SK-N-SH (cell line): ENCODE data around the gene TNFRSF1B. TPM values are rescaled to one million over a fixed set of nuclear protein-coding genes. Genes with fewer than 3 reads are reported as not detected.

Source experiments
- CTCF ChIA-PET: fragments of 300-600, 350-600 bp; formaldehyde crosslinking; extraction: SDS; loops from one replicate; lab custom pipeline; 2021; lab: Yijun Ruan, JAX
- POLR2A ChIA-PET: fragments of 350-600 bp; sonication (Branson Sonifier 250); formaldehyde crosslinking; extraction: SDS; loops from one replicate; lab custom pipeline; 2020; ENCODE audit warnings: antibody characterized with exemption, inconsistent platforms; lab: Yijun Ruan, JAX
- DNase-seq: peaks from one replicate; pipeline ENCODE4 v3.0.0; 2012
- H2AFZ ChIP-seq: fragments of 200-600 bp; sonication (generic); 2 replicates; pipeline ENCODE4 v1.8.1; 2016; ENCODE audit warnings: antibody characterized with exemption, mild to moderate bottlenecking, low read depth
- H3F3A ChIP-seq: fragments of 200-600 bp; sonication (generic); replicated peaks from 2 replicates; pipeline ENCODE3; 2016; ENCODE audit warnings: antibody characterized with exemption, mild to moderate bottlenecking; ENCODE audit not compliant: insufficient read depth
- H3K27ac ChIP-seq, 2 experiments: fragments of 200-500 bp in 1 of 2; fragments of 200-600 bp in 1 of 2; sonication (Bioruptor generic) in 1 of 2; sonication (generic), shearing (Covaris generic) in 1 of 2; 2 replicates each; pipeline versions ENCODE4 v1.5.1 to v1.6.1; 2014 to 2016; ENCODE audit warnings: low read depth in 2 of 2, inconsistent platforms in 1 of 2, low read length in 1 of 2, mild to moderate bottlenecking in 1 of 2, mixed read lengths in 1 of 2
- H3K27me3 ChIP-seq: fragments of 200-600 bp; sonication (generic), shearing (Covaris generic); 2 replicates; pipeline ENCODE4 v1.6.1; 2016; ENCODE audit warnings: mixed run types; ENCODE audit not compliant: insufficient read depth
- H3K36me3 ChIP-seq, 2 experiments: fragments of 200-500 bp in 1 of 2; fragments of 200-600 bp in 1 of 2; sonication (Bioruptor generic) in 1 of 2; sonication (generic) in 1 of 2; replicated peaks in 1 of 2; 2 replicates each; pipeline versions ENCODE3 to v1.5.1; 2014 to 2016; ENCODE audit warnings: low read length in 1 of 2, mild to moderate bottlenecking in 1 of 2; ENCODE audit not compliant: insufficient read depth in 2 of 2, control insufficient read depth in 1 of 2
- H3K4me1 ChIP-seq, 2 experiments: fragments of 200-500 bp in 1 of 2; fragments of 200-600 bp in 1 of 2; sonication (Bioruptor generic) in 1 of 2; sonication (generic), shearing (Covaris generic) in 1 of 2; 2 replicates each; pipeline versions ENCODE4 v1.5.1 to v1.6.1; 2014 to 2016; ENCODE audit warnings: low read depth in 1 of 2, low read length in 1 of 2, mixed run types in 1 of 2; ENCODE audit not compliant: insufficient read depth in 2 of 2, control insufficient read depth in 1 of 2
- H3K4me2 ChIP-seq: fragments of 200-600 bp; sonication (generic), shearing (Covaris generic); 2 replicates; pipeline ENCODE4 v1.6.1; 2017; ENCODE audit warnings: mixed run types
- H3K4me3 ChIP-seq, 2 experiments: fragments of 200-500 bp in 1 of 2; fragments of 200-600 bp in 1 of 2; sonication (Bioruptor generic) in 1 of 2; sonication (generic), shearing (Covaris generic) in 1 of 2; 2 replicates each; pipeline versions ENCODE4 v1.5.1 to v1.8.1; 2014 to 2016; ENCODE audit warnings: low read depth in 2 of 2, inconsistent platforms in 1 of 2, low read length in 1 of 2, mild to moderate bottlenecking in 1 of 2, mixed read lengths in 1 of 2, moderate library complexity in 1 of 2
- H3K79me2 ChIP-seq: fragments of 200-600 bp; sonication (generic); 2 replicates; pipeline ENCODE4 v1.8.1; 2017; ENCODE audit warnings: mild to moderate bottlenecking; ENCODE audit not compliant: insufficient read depth
- H3K9ac ChIP-seq: fragments of 200-600 bp; sonication (generic); 2 replicates; pipeline ENCODE4 v1.6.1; 2017; ENCODE audit warnings: mixed run types
- H3K9me2 ChIP-seq: fragments of 200-600 bp; sonication (generic); 2 replicates; pipeline ENCODE4 v1.6.1; 2017; ENCODE audit warnings: mixed run types
- H3K9me3 ChIP-seq: fragments of 200-600 bp; sonication (generic); 2 replicates; pipeline ENCODE4 v1.6.1; 2017; ENCODE audit warnings: mixed run types, mild to moderate bottlenecking, moderate library complexity
- H4K20me1 ChIP-seq: fragments of 200-600 bp; sonication (generic); 2 replicates; pipeline ENCODE4 v1.6.1; 2017; ENCODE audit warnings: mild to moderate bottlenecking, mixed run types; ENCODE audit not compliant: insufficient read depth
- FOSL2 ChIP-seq: IDR thresholded peaks from 2 replicates; pipeline ENCODE4 v1.4.0; 2012; ENCODE audit warnings: low read depth, mild to moderate bottlenecking, moderate library complexity, borderline replicate concordance
- FOXM1 ChIP-seq: IDR thresholded peaks from 2 replicates; pipeline ENCODE4 v1.4.0; 2012; ENCODE audit warnings: low read depth, mild to moderate bottlenecking
- MEF2A ChIP-seq: IDR thresholded peaks from 2 replicates; pipeline ENCODE4 v1.4.0; 2012; ENCODE audit warnings: low read depth, borderline replicate concordance
- NFIC ChIP-seq: IDR thresholded peaks from 2 replicates; pipeline ENCODE4 v1.4.0; 2012; ENCODE audit warnings: borderline replicate concordance
- POLR2AphosphoS5 ChIP-seq: IDR thresholded peaks from 2 replicates; pipeline ENCODE4 v1.6.1; 2012; ENCODE audit warnings: low read depth, low read length
- REST ChIP-seq: IDR thresholded peaks from 2 replicates; pipeline ENCODE4 v1.6.1; 2012; ENCODE audit warnings: mild to moderate bottlenecking, low read depth, low read length, moderate library complexity
- USF1 ChIP-seq: IDR thresholded peaks from 2 replicates; pipeline ENCODE4 v1.4.0; 2012; ENCODE audit warnings: low read depth, borderline replicate concordance
- USF2 ChIP-seq: fragments of 150-350 bp; IDR thresholded peaks from 2 replicates; pipeline ENCODE4 v1.6.1; 2017; ENCODE audit warnings: antibody characterized with exemption, low read length, low read depth, borderline replicate concordance
- WGBS: methylation state at CpG from one replicate; pipeline ENCODE4 v1.1.6; 2017; ENCODE audit warnings: low lambda C conversion rate; 5-methylcytosine and 5-hydroxymethylcytosine counted together
- polyA plus RNA-seq, 3 experiments: library from polyadenylated mRNA; depleted of rRNA; stranded (reverse); fragments of >200 nt; gene quantifications; 2 replicates each; pipeline ENCODE4 v1.2.3, GENCODE V29; 2012

Gene TNFRSF1B
- polyA plus RNA-seq, 1 of the 3 experiments (the other 2 are of a cell fraction), result 0.36 TPM

GRCh38 chr1:12206792-12207424, 40.1 kb downstream of the TNFRSF1B start:
- Histone ChIP-seq H3K9ac (no peak overlapping the region), H3F3A (no peaks in the 10 kb centered on the region), H3K27me3 (no peaks in the 10 kb centered on the region), H3K36me3 (no peaks in the 10 kb centered on the region), H3K9me3 (no peaks in the 10 kb centered on the region), H3K4me3 (no peak overlapping the region), H3K9me2 (no peaks in the 10 kb centered on the region), H3K4me1 (peaks cover 0 to 5% of the 10 kb centered on the region in 2 experiments; a peak in 1 of 4 replicates), H3K27ac (no peak overlapping the region), H3K4me2 (no peak overlapping the region), H4K20me1 (no peaks in the 10 kb centered on the region), H2AFZ (no peak overlapping the region), H3K79me2 (no peaks in the 10 kb centered on the region)
- ChIA-PET CTCF (interaction anchor here (0.7 to 12.7 kb wide), 5 partner anchors 12 to 85 kb away, joined by 3 to 436 read pairs (median 5); no protein-coding TSS in a partner anchor), POLR2A (no interaction called here)
- no peak for DNase-seq
- no peak for TF ChIP-seq USF1
- TF ChIP-seq USF2, result no peak
- no peak for TF ChIP-seq FOXM1
- TF ChIP-seq NFIC, result no peak
- no peak for TF ChIP-seq POLR2AphosphoS5
- TF ChIP-seq FOSL2, result no peak
- 65% methylated on average over 10 of the region's 17 CpGs for WGBS

- Histone ChIP-seq H3K4me2 (no peak overlapping the region), H3K27me3 (no peaks in the 10 kb centered on the region), H3F3A (no peaks in the 10 kb centered on the region), H4K20me1 (no peaks in the 10 kb centered on the region), H3K9ac (no peak overlapping the region), H3K4me3 (no peak overlapping the region), H3K27ac (no peak overlapping the region), H3K79me2 (no peaks in the 10 kb centered on the region), H3K9me2 (no peaks in the 10 kb centered on the region), H2AFZ (no peak overlapping the region)
- 74% methylated on average over 6 of the region's 6 CpGs for WGBS
- no peak for DNase-seq
- TF ChIP-seq MEF2A (no peak), FOSL2 (no peak), REST (no peak)
- TF ChIP-seq, all 33 proteins: peak for 0
- H3K4me1 ChIP-seq, result peaks cover 0 to 5% of the 10 kb centered on the region in 2 experiments; a peak in 1 of 4 replicates
- CTCF ChIA-PET, result interaction anchor here (0.6 to 12.7 kb wide), 20 partner anchors 8 to 114 kb away, joined by 3 to 436 read pairs (median 4); no protein-coding TSS in a partner anchor
- no peaks in the 10 kb centered on the region for H3K36me3 ChIP-seq
- POLR2A ChIA-PET, result no interaction called here
- no peaks in the 10 kb centered on the region for H3K9me3 ChIP-seq
Observed at GRCh38 chr1:12208271-12208670, 41.5 kb downstream of the TNFRSF1B start.
